Head of caudate nucleus (tissue), 42 donors: ENCODE measurements around the gene RNF168.
"Not testable (repeated sequence)": the region's sequence is repeated elsewhere in the genome, so short reads cannot be mapped to it uniquely, and the experiment has no call there.

Experiments
- DNase-seq, 42 donors: peaks; one replicate each; pipeline versions ENCODE4 v3.0.0 to v3.0.0-alpha.2; 2020 to 2021; ENCODE audit warnings: mixed read lengths in 7 of 42
- intact Hi-C: fragments of 100-400 bp; cut with DNase I; formaldehyde crosslinking; loops from one replicate; pipeline ENCODE4 v1.15.0; 2022

Gene RNF168

GRCh38 chr3:196424421-196424820 lies 79.1 kb downstream of the RNF168 start:
- intact Hi-C loops, DNase-seq: not testable (repeated sequence)

DNA sequence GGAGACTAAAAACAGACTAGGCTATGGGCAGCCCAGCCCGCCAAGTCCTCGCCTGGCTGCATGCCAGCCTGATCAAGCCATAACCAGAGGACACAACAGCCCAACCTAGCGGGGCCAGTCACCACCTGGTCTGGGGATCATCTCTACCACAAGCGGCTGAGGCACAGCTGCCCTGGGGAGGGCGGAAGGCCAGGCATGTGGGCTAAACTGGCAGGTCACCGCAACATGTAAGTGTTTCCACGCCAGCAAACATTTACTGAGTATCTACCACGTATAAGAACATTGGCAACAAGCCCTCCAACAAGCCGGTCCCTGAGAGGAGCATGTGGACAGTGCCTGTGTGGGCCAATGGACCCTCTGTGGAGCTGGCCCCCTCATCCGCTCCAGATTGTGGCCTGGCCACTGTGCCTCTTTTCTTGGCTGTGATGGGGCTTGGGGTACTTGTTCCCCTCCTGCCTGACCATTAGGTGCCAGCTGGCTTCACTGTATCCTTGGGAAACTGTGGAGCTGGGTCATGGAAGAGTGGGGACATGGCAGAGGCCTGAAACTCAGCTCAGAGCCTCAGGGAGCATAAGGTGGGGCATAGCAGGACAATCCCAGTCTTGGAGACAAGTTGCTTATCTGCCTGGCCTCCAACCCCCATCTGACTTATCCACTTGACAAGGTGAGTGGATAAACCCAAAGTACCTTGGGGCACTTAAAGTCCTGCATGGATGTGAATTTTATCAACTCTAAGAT lies 80.4 kb downstream of the RNF168 start:
- DNase-seq = peak in 37 of 42 donors; percentile 7 to 72 (median 32)
- intact Hi-C loops = no loop called here

GRCh38 chr3:196421668-196422067 lies 81.9 kb downstream of the RNF168 start:
- DNase-seq, intact Hi-C loops: not testable (repeated sequence)

GRCh38 chr3:196419386-196419785 lies 84.2 kb downstream of the RNF168 start:
- no peak for DNase-seq
- intact Hi-C loops = no loop called here
